ENCODE results near the gene CCDC39.
A peak's percentile ranks its signal among the peaks of the same experiment; 100 is the strongest.
"Not testable (repeated sequence)": the region's sequence is repeated elsewhere in the genome, so short reads cannot be mapped to it uniquely, and the experiment has no call there.

Gene CCDC39

GRCh38 chr3:180619723-180620122 is 59.6 kb downstream of the CCDC39 start:
- DNase-seq: no peak

DNA sequence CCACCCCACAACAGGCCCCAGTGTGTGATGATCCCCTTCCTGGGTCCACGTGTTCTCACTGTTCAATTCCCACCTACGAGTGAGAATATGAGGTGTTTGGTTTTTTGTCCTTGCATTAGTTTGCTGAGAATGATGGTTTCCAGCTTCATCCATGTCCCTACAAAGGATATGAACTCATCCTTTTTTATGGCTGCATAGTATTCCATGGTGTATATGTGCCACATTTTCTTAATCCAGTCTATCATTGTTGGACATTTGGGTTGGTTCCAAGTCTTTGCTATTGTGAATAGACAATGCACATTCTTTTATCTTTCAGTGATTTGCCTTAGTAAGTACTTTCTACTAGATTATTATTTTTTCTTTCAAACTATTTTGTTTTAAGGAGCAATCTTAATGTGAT is 60.7 kb downstream of the CCDC39 start:
- not testable (repeated sequence) for DNase-seq

DNA sequence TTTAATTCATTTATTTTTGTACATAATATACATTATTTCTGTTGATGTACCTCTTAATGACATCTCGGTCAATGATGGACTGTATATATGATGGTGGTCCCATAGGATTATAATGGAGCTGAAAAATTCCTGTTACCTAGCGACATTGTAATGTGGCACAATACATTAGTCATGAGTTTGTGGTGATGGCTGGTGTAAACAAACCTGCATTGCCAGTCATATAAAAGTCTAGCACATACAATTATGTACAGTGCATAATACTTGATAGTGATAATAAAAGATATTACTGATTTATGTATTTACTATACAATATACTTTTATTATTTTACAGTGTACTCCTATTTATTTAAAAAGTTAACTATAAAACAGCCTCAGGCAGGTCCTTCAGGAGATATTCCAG is 62.2 kb downstream of the CCDC39 start:
- DNase-seq: no peak

DNA sequence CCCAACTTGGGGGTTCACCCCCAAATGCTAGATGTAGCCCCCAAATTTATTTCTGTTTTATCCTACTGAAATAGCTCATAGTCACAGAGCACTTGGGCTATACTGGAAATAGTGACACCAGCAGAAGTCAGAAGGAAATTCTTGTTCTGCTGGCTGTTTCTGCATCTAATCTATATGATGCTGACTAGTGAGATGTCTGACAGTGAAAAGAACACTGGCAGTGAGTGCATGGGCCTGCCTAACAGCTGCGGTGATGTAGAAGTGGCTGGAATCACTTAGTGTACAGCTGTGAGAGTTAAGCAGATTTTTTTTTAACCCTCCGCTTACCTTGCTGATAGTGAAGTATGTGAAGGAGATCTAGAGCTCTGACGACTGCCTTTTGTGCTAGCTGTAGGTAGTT is 63.3 kb downstream of the CCDC39 start:
- DNase-seq: no peak

GRCh38 chr3:180612364-180612763 is 66.9 kb downstream of the CCDC39 start:
- no peak for DNase-seq

GRCh38 chr3:180611006-180611405 is 68.3 kb downstream of the CCDC39 start:
- no peak for DNase-seq

- peak; percentile 94 for DNase-seq
Measured at GRCh38 chr3:180601688-180602666, 77.3 kb downstream of the CCDC39 start, which contains the start of gene TTC14. TTC14 (plus strand) TSS chr3:180602163; CDS start chr3:180602262, 99 bp downstream.

DNA sequence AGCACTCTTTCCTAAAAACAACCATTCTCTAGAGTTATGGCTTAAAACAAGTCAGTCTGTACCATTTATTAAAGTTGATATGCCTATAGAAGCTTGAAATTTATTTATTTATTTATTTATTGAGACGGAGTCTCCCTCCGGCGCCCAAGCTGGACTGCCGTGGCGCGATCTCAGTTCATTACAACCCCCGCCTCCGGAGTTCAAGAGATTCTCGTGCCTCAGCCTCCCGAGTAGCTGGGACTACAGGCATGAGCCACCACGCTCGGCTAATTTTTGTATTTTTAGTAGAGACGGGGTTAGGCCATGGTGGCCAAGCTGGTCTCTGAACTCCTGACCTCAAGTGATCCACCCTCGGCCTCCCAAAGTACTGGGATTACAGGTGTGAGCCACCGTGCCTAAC is 78.8 kb downstream of the CCDC39 start:
- DNase-seq: no peak

- DNase-seq: no peak
Measured at GRCh38 chr3:180595559-180595935, 83.7 kb downstream of the CCDC39 start.

DNA sequence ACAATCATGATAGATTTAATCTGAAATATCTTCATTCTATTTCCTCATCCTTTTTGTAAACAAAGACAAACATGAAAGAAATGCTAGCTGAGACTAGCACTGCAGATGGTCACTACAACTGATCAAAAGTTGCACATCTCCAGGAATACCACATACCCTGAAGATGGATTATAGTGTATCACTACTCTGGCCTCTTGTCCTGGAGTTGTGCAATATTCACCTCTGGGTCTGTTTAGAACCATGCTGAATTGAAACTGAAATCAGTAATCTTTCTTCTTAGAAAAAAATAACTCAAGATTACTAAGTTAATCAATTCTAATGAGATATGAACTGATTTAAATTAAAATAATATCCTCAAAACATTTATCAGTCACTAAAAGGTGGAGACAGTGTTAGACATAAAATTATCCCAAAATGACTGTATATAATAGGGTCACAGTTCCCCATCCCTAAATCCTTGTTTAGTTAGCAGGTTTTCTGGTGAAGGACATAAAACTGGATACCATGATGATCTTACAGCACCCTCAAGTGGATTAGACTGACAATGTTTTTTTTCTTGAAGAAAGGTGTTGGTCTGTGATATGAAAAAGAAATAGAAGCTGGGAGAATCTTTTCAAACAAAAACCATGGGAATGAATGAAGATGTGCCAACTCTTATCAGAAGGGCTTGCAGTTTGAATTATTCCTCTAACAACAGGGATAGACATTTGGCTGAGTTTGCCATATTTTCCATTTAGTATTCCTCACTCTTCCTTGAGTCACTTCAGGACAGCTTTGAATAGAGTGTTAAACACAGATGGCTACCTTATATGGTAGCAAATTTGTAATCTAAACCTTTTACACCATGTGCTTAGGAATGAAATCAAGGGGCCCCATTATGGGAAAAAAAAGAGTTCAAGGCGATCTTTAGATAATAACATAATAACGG is 84.4 kb downstream of the CCDC39 start:
- peak; percentile 33 for DNase-seq

- not testable (repeated sequence) for DNase-seq
Measured at GRCh38 chr3:180593631-180594030, 85.7 kb downstream of the CCDC39 start.

GRCh38 chr3:180590396-180590795 is 88.9 kb downstream of the CCDC39 start:
- no peak for DNase-seq

DNA sequence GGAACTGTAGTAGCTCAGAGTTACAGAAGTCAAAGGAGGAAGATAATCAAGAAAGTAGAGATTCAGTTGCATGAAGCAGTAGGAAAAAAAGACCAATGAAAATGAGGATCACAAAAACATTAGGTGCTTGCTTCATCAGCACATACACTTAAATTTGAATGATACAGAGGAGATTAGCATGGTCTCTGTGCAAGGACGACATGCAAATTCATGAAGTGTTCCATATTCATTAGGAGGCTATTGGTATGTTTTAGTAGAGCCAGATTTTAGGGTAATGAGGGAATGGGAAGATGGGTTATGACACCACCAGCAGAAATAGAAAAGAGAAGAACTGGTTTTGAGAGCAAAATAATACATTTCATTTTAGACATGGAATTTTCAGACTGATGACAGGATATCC is 98.4 kb downstream of the CCDC39 start:
- DNase-seq: no peak

- no peak for DNase-seq
Measured at GRCh38 chr3:180575571-180575970, 103.7 kb downstream of the CCDC39 start.

- DNase-seq: no peak
Measured at GRCh38 chr3:180571831-180572598, 107.3 kb downstream of the CCDC39 start.

DNA sequence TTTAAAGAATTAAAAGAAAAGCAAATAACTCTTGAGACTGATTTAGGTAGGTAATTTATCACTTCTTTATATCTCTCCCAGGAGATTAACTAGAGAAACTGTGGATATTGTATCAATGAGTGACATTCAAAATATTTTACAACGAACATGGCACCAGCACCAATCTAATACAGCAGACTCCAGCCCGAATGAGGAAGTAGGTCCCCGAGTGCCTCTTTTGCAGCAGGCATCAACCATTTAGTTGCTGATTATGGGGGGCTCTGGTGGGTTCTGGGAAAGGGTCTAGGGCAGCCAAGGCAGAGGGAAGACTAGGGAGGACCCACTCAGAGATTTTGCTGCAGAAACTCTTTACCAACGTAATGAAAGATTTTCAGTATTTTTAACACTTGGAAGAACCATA is 109.1 kb downstream of the CCDC39 start:
- DNase-seq: no peak

- DNase-seq: no peak
Measured at GRCh38 chr3:180564676-180565075, 114.6 kb downstream of the CCDC39 start.

Measured in NCI-H1694 treated with DMSO at 0.1 percent for 48 hours (cell line).